Keratinocyte (primary cell): ENCODE measurements around the gene PRR36. TPM values are rescaled to one million over a fixed set of nuclear protein-coding genes. Genes with fewer than 3 reads are reported as not detected.

Experiments
- DNase-seq: peaks from one replicate; pipeline ENCODE4 v3.0.0-alpha.2; 2011; ENCODE audit warnings: low read depth, missing footprints, low spot score
- FAIRE-seq: peaks from 2 replicates; lab custom pipeline; 2011; peaks lifted over from hg19 to GRCh38; lab: Jason Lieb, UNC
- H2AFZ ChIP-seq: 2 replicates; pipeline ENCODE4 v1.6.0; 2012; ENCODE audit warnings: low read length, control low read depth, inconsistent platforms; ENCODE audit not compliant: control insufficient read depth
- H3K27ac ChIP-seq: 2 replicates; pipeline ENCODE4 v1.5.1; 2011; ENCODE audit warnings: low read length; ENCODE audit not compliant: control insufficient read depth, insufficient read depth
- H3K27me3 ChIP-seq: 3 replicates; pipeline ENCODE4 v1.6.0; 2011; ENCODE audit warnings: low read length; ENCODE audit not compliant: control insufficient read depth, insufficient read depth; ENCODE audit errors: extremely low read depth
- H3K36me3 ChIP-seq, 2 experiments: 2 replicates in 1 of 2; 3 replicates in 1 of 2; pipeline ENCODE4 v1.5.1; 2011; ENCODE audit warnings: low read length in 2 of 2, mild to moderate bottlenecking in 1 of 2; ENCODE audit not compliant: control insufficient read depth in 2 of 2, insufficient read depth in 2 of 2; ENCODE audit errors: extremely low read depth in 1 of 2
- H3K4me1 ChIP-seq: 3 replicates; pipeline ENCODE4 v1.5.1; 2011; ENCODE audit warnings: low read length; ENCODE audit not compliant: control insufficient read depth, insufficient read depth; ENCODE audit errors: extremely low read depth
- H3K4me2 ChIP-seq: 3 replicates; pipeline ENCODE4 v1.6.0; 2011; ENCODE audit warnings: low read depth, low read length; ENCODE audit not compliant: control insufficient read depth, insufficient read depth; ENCODE audit errors: extremely low read depth
- H3K4me3 ChIP-seq, 3 experiments: fragments of 200-600 bp in 1 of 3; sonication (generic) in 1 of 3; 2 replicates in 2 of 3; 3 replicates in 1 of 3; pipeline ENCODE4 v1.5.1; 2011 to 2016; ENCODE audit warnings: low read length in 3 of 3, mild to moderate bottlenecking in 3 of 3, control low read depth in 2 of 3, inconsistent platforms in 1 of 3, low read depth in 1 of 3, mixed read lengths in 1 of 3, mixed run types in 1 of 3, moderate library complexity in 1 of 3; ENCODE audit not compliant: control insufficient read depth in 2 of 3, insufficient read depth in 2 of 3; ENCODE audit errors: extremely low read depth in 1 of 3
- H3K79me2 ChIP-seq: 2 replicates; pipeline ENCODE4 v1.6.0; 2012; ENCODE audit warnings: low read length; ENCODE audit not compliant: control insufficient read depth, insufficient read depth
- H3K9ac ChIP-seq: 3 replicates; pipeline ENCODE4 v1.6.0; 2011; ENCODE audit warnings: low read length; ENCODE audit not compliant: control insufficient read depth, insufficient read depth; ENCODE audit errors: extremely low read depth
- H3K9me1 ChIP-seq: 3 replicates; pipeline ENCODE4 v1.6.0; 2011; ENCODE audit warnings: low read length; ENCODE audit not compliant: control insufficient read depth, insufficient read depth; ENCODE audit errors: extremely low read depth
- H3K9me3 ChIP-seq: 2 replicates; pipeline ENCODE4 v1.5.1; 2012; ENCODE audit warnings: low read depth, low read length; ENCODE audit not compliant: control insufficient read depth
- H4K20me1 ChIP-seq: 3 replicates; pipeline ENCODE4 v1.6.0; 2011; ENCODE audit warnings: low read length; ENCODE audit not compliant: control insufficient read depth, insufficient read depth; ENCODE audit errors: extremely low read depth
- EZH2 ChIP-seq: IDR thresholded peaks from one replicate; pipeline ENCODE4 v1.6.1; 2012; ENCODE audit warnings: inconsistent platforms, mild to moderate bottlenecking, low read length, moderate library complexity
- dilution Hi-C: fragments of 300-500 bp; cut with MboI; formaldehyde crosslinking; loops from one replicate; pipeline ENCODE4 v1.7.0; 2020; ENCODE audit warnings: low sequenced_read_pairs; ENCODE audit not compliant: extremely low pct_ligation_motif_present
- polyA plus RNA-seq, 5 experiments: library from polyadenylated mRNA; depleted of rRNA in 3 of 5; stranded (reverse) in 3 of 5; stranded (forward) in 1 of 5; unstranded in 1 of 5; fragments of >200 nt; gene quantifications; 1 replicate in 1 of 5; 2 replicates in 3 of 5; 3 replicates in 1 of 5; pipeline versions ENCODE4 v1.2.1 to v1.2.3, GENCODE V29; 2011 to 2012; ENCODE audit warnings: missing spikeins in 2 of 5, low read depth in 1 of 5, low replicate concordance in 1 of 5
- TF ChIP-seq, protein P1 (sequence below), 3 experiments: IDR thresholded peaks in 1 of 3; conservative IDR thresholded peaks in 1 of 3; optimal IDR thresholded peaks in 1 of 3; 2 replicates in 2 of 3; 3 replicates in 1 of 3; pipeline versions ENCODE3 to v1.5.1; 2011; ENCODE audit warnings: low read length in 3 of 3, mild to moderate bottlenecking in 3 of 3, moderate library complexity in 2 of 3, control low read depth in 1 of 3, inconsistent platforms in 1 of 3; ENCODE audit not compliant: insufficient read depth in 2 of 3; ENCODE audit errors: extremely low read depth in 1 of 3

PRR36 gene
- polyA plus RNA-seq, 1 donor (not counting 4 experiments of a cell fraction or from before 2014, with no cell fraction given) = not detected

GRCh38 chr19:7905859-7906258 is 31.7 kb upstream of the PRR36 start:
- no peak overlapping the region for H3K4me2 ChIP-seq
- no peaks in the 10 kb centered on the region for H3K27me3 ChIP-seq
- no peaks in the 10 kb centered on the region for H3K9me3 ChIP-seq
- H4K20me1 ChIP-seq = peaks cover 5% of the 10 kb centered on the region
- H2AFZ ChIP-seq = no peak overlapping the region
- no peak for TF ChIP-seq EZH2
- TF ChIP-seq, protein P1, sequence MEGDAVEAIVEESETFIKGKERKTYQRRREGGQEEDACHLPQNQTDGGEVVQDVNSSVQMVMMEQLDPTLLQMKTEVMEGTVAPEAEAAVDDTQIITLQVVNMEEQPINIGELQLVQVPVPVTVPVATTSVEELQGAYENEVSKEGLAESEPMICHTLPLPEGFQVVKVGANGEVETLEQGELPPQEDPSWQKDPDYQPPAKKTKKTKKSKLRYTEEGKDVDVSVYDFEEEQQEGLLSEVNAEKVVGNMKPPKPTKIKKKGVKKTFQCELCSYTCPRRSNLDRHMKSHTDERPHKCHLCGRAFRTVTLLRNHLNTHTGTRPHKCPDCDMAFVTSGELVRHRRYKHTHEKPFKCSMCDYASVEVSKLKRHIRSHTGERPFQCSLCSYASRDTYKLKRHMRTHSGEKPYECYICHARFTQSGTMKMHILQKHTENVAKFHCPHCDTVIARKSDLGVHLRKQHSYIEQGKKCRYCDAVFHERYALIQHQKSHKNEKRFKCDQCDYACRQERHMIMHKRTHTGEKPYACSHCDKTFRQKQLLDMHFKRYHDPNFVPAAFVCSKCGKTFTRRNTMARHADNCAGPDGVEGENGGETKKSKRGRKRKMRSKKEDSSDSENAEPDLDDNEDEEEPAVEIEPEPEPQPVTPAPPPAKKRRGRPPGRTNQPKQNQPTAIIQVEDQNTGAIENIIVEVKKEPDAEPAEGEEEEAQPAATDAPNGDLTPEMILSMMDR (optimal IDR thresholded peaks at IDR 0.05 in 1 of 3, IDR thresholded peaks at IDR 0.05 in 1 of 3, conservative IDR thresholded peaks at IDR 0.05 in 1 of 3; ENCODE audit: extremely low read depth in 1 of 3, insufficient read depth in 2 of 3, low read length in 3 of 3) = no peak
- DNase-seq = no peak
- H3K9me1 ChIP-seq = peaks cover 3% of the 10 kb centered on the region
- H3K27ac ChIP-seq = no peak overlapping the region
- H3K9ac ChIP-seq = no peak overlapping the region
- peaks cover 4 to 6% of the 10 kb centered on the region in 2 experiments for H3K36me3 ChIP-seq
- H3K4me1 ChIP-seq = peaks cover 41% of the 10 kb centered on the region
- H3K79me2 ChIP-seq = peaks cover 45% of the 10 kb centered on the region
- dilution Hi-C loops = no loop called here
- FAIRE-seq = no peak
- H3K4me3 ChIP-seq = no peak overlapping the region

DNA sequence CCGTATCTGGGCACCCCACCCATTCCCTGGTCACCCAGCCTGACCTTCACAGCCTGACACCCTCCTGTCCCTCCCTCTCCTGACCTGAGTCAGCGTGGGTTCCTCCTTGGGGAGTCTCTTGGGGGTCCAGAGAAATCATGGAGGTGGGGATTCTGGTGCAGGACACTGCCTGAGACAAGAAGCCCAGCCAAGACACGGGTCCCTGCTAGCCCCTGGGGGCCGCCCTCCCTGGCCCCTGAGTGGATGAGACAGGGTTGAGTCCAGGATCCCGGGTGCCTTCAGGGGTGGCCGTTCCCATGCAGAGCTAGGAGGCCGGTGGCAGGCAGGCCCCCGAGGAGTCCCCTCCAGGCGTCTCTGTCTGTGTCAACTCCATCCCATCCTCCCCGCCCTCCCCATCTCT is 31.1 kb upstream of the PRR36 start:
- TF ChIP-seq, protein P1 (optimal IDR thresholded peaks at IDR 0.05 in 1 of 3, IDR thresholded peaks at IDR 0.05 in 1 of 3, conservative IDR thresholded peaks at IDR 0.05 in 1 of 3; ENCODE audit: extremely low read depth in 1 of 3, insufficient read depth in 2 of 3, low read length in 3 of 3) = no peak
- TF ChIP-seq EZH2 = no peak
- peaks cover 5% of the 10 kb centered on the region for H4K20me1 ChIP-seq
- peaks cover 47% of the 10 kb centered on the region for H3K4me1 ChIP-seq
- H3K4me2 ChIP-seq = peak overlapping the region; percentile 86
- DNase-seq (no peak), FAIRE-seq (no peak)
- H3K9me1 ChIP-seq = peaks cover 3% of the 10 kb centered on the region
- peaks cover 2 to 5% of the 10 kb centered on the region in 2 experiments for H3K36me3 ChIP-seq
- H3K9me3 ChIP-seq = no peaks in the 10 kb centered on the region
- peaks cover 45% of the 10 kb centered on the region for H3K79me2 ChIP-seq
- no peak overlapping the region for H2AFZ ChIP-seq
- peak overlapping the region in 2 of 3 experiments; percentile 84 to 88 for H3K4me3 ChIP-seq
- peak overlapping the region; percentile 81 for H3K27ac ChIP-seq
- no peaks in the 10 kb centered on the region for H3K27me3 ChIP-seq
- dilution Hi-C loops = no loop called here
- H3K9ac ChIP-seq = peak overlapping the region; percentile 93
